Measurements from ENCODE around the gene FMNL2.

Gene FMNL2

DNA sequence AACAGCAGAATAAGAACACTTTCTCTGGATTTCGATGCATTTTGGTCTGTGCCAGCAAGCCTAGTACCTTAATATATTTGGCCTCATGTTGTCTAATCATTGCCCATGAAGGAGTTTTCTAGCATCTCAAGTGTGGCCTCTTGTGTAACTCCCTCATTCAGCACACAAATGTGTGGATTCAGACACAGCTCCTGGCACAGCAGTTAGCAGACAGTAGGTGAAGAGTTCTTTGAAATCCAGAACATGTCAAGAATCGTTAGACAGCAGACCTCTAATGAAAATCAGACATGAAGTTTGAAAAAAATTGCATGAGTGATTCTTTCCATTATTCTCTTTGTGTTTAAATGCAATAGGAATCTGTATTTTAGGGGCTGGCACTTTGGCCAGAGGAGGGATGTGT, 177.0 kb downstream of the FMNL2 start:
- Histone ChIP-seq H3K9ac (ENCODE audit: low read length) (no peak overlapping the region), H4K20me1 (ENCODE audit: insufficient read depth, low read length) (no peaks in the 10 kb centered on the region), H3K27me3 (replicated peaks; ENCODE audit: insufficient read depth, low read length) (no peaks in the 10 kb centered on the region), H3K9me2 (replicated peaks; ENCODE audit: insufficient read depth, low read length) (no peaks in the 10 kb centered on the region), H3F3A (ENCODE audit: insufficient read depth, low read length) (peaks cover 4% of the 10 kb centered on the region), H2AFZ (ENCODE audit: low read length) (no peak overlapping the region), H3K4me1 (ENCODE audit: low read length) (peaks cover 7% of the 10 kb centered on the region; the same call in 1 of the 2 replicates), H3K27ac (ENCODE audit: low read length) (no peak overlapping the region), H3K79me2 (ENCODE audit: low read length) (no peaks in the 10 kb centered on the region), H3K9me3 (replicated peaks; ENCODE audit: insufficient read depth, low read length) (no peaks in the 10 kb centered on the region), H3K4me3 (ENCODE audit: low read length) (no peak overlapping the region), H3K36me3 (replicated peaks; ENCODE audit: insufficient read depth, low read length) (no peaks in the 10 kb centered on the region), H3K4me2 (ENCODE audit: low read depth, low read length) (no peak overlapping the region)
- DNase-seq = no peak
- TF ChIP-seq EZH2phosphoT487 (IDR thresholded peaks at IDR 0.05; ENCODE audit: low read length) = no peak
- no peak for TF ChIP-seq EZH2 (optimal IDR thresholded peaks at IDR 0.05; ENCODE audit: low read depth, low read length)
- TF ChIP-seq, protein P1, sequence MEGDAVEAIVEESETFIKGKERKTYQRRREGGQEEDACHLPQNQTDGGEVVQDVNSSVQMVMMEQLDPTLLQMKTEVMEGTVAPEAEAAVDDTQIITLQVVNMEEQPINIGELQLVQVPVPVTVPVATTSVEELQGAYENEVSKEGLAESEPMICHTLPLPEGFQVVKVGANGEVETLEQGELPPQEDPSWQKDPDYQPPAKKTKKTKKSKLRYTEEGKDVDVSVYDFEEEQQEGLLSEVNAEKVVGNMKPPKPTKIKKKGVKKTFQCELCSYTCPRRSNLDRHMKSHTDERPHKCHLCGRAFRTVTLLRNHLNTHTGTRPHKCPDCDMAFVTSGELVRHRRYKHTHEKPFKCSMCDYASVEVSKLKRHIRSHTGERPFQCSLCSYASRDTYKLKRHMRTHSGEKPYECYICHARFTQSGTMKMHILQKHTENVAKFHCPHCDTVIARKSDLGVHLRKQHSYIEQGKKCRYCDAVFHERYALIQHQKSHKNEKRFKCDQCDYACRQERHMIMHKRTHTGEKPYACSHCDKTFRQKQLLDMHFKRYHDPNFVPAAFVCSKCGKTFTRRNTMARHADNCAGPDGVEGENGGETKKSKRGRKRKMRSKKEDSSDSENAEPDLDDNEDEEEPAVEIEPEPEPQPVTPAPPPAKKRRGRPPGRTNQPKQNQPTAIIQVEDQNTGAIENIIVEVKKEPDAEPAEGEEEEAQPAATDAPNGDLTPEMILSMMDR (IDR thresholded peaks at IDR 0.05; ENCODE audit: low read length) = no peak

DNA sequence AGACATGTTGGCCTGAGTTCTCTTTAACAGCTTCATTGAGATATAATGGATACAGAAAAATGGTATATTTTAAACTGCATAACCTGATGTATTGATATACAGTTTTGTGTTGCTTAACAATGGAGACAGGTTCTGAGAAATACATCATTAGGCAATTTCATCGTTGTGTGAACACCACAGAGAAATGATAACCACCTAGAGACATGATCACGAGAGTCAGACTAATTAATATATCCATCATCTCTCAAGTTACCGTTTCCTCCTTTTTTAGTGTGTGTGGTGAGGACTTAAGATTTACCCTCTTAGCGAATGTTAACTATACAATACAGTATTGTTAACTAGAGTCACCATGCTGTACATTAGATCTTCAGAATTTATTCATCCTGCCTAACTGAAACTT, 178.1 kb downstream of the FMNL2 start:
- Histone ChIP-seq H3K4me2 (ENCODE audit: low read depth, low read length) (no peak overlapping the region), H2AFZ (ENCODE audit: low read length) (no peak overlapping the region), H3K4me1 (ENCODE audit: low read length) (no peaks in the 10 kb centered on the region)

DNA sequence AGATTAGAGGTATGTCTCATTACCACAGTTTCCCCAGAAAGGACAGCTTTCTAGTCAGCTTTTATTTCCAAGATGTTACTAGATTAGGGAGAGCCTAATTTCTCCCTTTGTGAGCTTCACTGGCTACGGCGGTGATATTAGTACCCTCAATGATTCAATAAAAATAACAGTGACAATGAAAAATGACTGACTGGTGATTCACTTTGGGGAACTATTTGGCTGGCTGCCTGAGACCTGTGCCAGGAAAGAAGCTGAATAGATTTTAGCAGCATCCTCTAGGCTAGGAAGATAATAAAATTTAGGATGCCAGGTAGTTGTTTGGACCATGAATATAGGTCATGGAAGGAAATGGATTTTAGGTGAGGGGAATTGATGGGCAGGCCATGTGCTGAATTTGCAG, 178.7 kb downstream of the FMNL2 start:
- TF ChIP-seq EZH2 (optimal IDR thresholded peaks at IDR 0.05; ENCODE audit: low read depth, low read length) = no peak
- no peak for TF ChIP-seq EZH2phosphoT487 (IDR thresholded peaks at IDR 0.05; ENCODE audit: low read length)
- TF ChIP-seq, protein P1 (IDR thresholded peaks at IDR 0.05; ENCODE audit: low read length) = no peak
- Histone ChIP-seq H3K4me3 (ENCODE audit: low read length) (no peak overlapping the region), H4K20me1 (ENCODE audit: insufficient read depth, low read length) (no peaks in the 10 kb centered on the region), H3K79me2 (ENCODE audit: low read length) (no peaks in the 10 kb centered on the region), H2AFZ (ENCODE audit: low read length) (no peak overlapping the region), H3K9ac (ENCODE audit: low read length) (no peak overlapping the region), H3K27me3 (replicated peaks; ENCODE audit: insufficient read depth, low read length) (no peaks in the 10 kb centered on the region), H3K4me2 (ENCODE audit: low read depth, low read length) (no peak overlapping the region), H3K4me1 (ENCODE audit: low read length) (no peaks in the 10 kb centered on the region), H3K36me3 (replicated peaks; ENCODE audit: insufficient read depth, low read length) (no peaks in the 10 kb centered on the region), H3K9me2 (replicated peaks; ENCODE audit: insufficient read depth, low read length) (no peaks in the 10 kb centered on the region), H3K27ac (ENCODE audit: low read length) (no peak overlapping the region), H3F3A (ENCODE audit: insufficient read depth, low read length) (no peaks in the 10 kb centered on the region), H3K9me3 (replicated peaks; ENCODE audit: insufficient read depth, low read length) (no peaks in the 10 kb centered on the region)
- no peak for DNase-seq

More for the DNA sequence above, 178.1 kb downstream of the FMNL2 start:
- H3K27ac ChIP-seq (ENCODE audit: low read length) = no peak overlapping the region
- no peaks in the 10 kb centered on the region for H3K27me3 ChIP-seq (replicated peaks; ENCODE audit: insufficient read depth, low read length)
- no peaks in the 10 kb centered on the region for H4K20me1 ChIP-seq (ENCODE audit: insufficient read depth, low read length)
- H3K9me3 ChIP-seq (replicated peaks; ENCODE audit: insufficient read depth, low read length) = no peaks in the 10 kb centered on the region
- TF ChIP-seq EZH2phosphoT487 (IDR thresholded peaks at IDR 0.05; ENCODE audit: low read length) (no peak), EZH2 (optimal IDR thresholded peaks at IDR 0.05; ENCODE audit: low read depth, low read length) (no peak)
- TF ChIP-seq, protein P1 (IDR thresholded peaks at IDR 0.05; ENCODE audit: low read length) = no peak
- no peaks in the 10 kb centered on the region for H3K36me3 ChIP-seq (replicated peaks; ENCODE audit: insufficient read depth, low read length)
- H3K9me2 ChIP-seq (replicated peaks; ENCODE audit: insufficient read depth, low read length) = no peaks in the 10 kb centered on the region
- no peaks in the 10 kb centered on the region for H3F3A ChIP-seq (ENCODE audit: insufficient read depth, low read length)
- no peak overlapping the region for H3K4me3 ChIP-seq (ENCODE audit: low read length)
- H3K79me2 ChIP-seq (ENCODE audit: low read length) = no peaks in the 10 kb centered on the region
- no peak for DNase-seq
- no peak overlapping the region for H3K9ac ChIP-seq (ENCODE audit: low read length)

All from MM.1S (cell line).